ENCODE measurements around the gene ALB.
"Not testable (repeated sequence)": the region's sequence is repeated elsewhere in the genome, so short reads cannot be mapped to it uniquely, and the experiment has no call there.

ALB gene

DNA sequence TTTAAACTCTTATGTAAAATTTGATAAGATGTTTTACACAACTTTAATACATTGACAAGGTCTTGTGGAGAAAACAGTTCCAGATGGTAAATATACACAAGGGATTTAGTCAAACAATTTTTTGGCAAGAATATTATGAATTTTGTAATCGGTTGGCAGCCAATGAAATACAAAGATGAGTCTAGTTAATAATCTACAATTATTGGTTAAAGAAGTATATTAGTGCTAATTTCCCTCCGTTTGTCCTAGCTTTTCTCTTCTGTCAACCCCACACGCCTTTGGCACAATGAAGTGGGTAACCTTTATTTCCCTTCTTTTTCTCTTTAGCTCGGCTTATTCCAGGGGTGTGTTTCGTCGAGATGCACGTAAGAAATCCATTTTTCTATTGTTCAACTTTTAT, at the start of gene ALB:
ALB (plus strand) TSS at position 246 of the 400 bp plus-strand sequence; CDS start at position 287, 41 bp downstream.
- TF ChIP-seq CTCF (conservative IDR thresholded peaks at IDR 0.05; ENCODE audit: low read depth, low read length): no peak
- H3K4me3 ChIP-seq (ENCODE audit: low read length): no peak within 1 kb of the TSS
- no peak for DNase-seq (ENCODE audit: low read depth)

GRCh38 chr4:73357174-73357573, 46.9 kb upstream of the ALB start:
- DNase-seq (ENCODE audit: low read depth); H3K4me3 ChIP-seq (ENCODE audit: low read length): not testable (repeated sequence)

DNA sequence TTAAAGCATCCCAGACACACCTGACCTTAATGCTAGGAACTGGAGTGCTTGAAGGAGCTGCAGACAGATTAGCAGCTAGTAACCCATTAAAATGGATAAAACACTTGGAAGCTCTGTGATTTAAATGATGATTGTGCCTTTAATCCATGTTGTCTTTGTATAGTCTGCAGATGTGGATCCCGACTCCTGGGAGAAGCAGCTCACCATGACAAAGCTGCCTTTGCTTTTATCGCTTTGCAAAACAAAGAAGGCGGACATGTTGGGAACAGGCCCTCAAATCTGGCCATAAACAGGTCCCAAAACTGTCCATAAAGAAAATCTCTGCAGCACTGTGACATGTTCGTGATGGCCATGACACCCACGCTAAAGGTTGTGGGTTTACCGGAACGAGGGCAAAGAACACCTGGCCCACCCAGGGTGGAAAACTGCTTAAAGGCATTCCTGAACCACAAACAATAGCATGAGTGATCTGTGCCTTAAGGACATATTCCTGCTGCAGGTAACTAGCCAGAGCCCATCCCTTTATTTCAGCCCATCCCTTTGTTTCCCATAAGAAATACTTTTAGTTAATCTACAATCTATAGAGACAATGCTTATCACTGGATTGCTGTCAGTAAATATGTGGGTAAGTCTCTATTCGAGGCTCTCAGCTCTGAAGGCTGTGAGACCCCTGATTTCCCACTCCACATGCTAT, 34.4 kb upstream of the ALB start:
- not testable (repeated sequence) for H3K4me3 ChIP-seq (ENCODE audit: low read length); DNase-seq (ENCODE audit: low read depth)

DNA sequence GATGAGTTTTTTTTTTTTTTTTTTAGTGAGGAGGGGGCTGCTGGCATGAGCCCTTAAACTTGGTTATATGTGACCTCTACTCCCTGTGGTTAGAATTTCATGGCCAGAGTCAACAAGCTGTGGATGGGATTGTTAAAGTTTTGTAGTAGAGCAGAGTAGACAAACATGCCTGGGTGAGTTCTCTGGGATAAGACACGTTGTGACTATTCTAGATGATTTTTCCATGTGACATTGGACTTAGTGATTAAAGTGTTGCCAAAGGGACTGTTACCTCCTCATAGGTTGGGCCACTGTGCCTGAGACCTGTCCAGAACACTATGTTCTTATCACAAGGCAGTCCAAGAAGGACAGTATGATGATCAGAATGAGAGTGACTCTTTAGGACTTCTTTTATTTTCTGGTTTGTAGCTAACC, 28.8 kb upstream of the ALB start:
- H3K4me3 ChIP-seq (ENCODE audit: low read length): no peak overlapping the region
- TF ChIP-seq CTCF (conservative IDR thresholded peaks at IDR 0.05; ENCODE audit: low read depth, low read length): no peak
- DNase-seq (ENCODE audit: low read depth): no peak

GRCh38 chr4:73376251-73376650, 27.8 kb upstream of the ALB start:
- H3K4me3 ChIP-seq (ENCODE audit: low read length): no peak overlapping the region
- TF ChIP-seq CTCF (conservative IDR thresholded peaks at IDR 0.05; ENCODE audit: low read depth, low read length): no peak
- DNase-seq (ENCODE audit: low read depth): no peak

DNA sequence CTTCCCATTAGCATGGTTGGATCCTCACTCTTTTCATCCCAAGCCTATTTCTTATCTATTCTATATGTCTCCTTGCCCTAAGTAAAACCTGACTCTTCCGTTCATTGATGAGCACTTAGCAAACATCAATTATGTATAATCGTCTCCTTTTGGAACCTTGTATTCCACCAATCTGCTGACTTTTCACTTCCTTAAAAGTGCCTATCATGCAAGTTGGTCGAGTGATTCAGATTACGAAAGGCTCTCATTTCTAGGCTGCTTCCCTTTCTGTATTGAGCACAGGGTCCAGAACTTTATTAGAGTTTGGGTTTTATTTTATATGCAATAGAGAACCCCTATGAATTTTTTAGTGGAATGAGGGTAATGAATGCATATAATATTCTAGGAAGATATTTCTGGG, 27.1 kb upstream of the ALB start:
- no peak for DNase-seq (ENCODE audit: low read depth)
- no peak for TF ChIP-seq CTCF (conservative IDR thresholded peaks at IDR 0.05; ENCODE audit: low read depth, low read length)
- no peak overlapping the region for H3K4me3 ChIP-seq (ENCODE audit: low read length)

DNA sequence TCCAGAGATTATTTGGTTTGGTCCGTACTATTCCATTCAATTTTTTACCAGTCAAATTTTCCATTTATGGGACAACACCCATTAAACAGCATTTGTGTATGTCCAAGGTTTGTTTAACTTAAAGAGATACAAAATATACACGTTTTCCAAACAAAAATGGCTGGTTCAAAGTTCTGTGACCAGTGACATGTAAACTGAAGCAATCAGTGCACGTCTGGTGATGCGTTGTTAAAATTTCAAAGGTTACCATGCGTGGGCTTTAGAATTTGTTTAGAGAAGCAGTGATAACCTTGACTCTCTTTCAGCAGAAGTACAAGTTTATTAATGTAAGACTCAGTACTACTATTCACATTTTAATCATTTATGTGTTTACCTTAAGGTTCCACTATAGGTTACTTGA, 25.2 kb upstream of the ALB start:
- DNase-seq (ENCODE audit: low read depth): no peak
- H3K4me3 ChIP-seq (ENCODE audit: low read length): no peak overlapping the region
- TF ChIP-seq CTCF (conservative IDR thresholded peaks at IDR 0.05; ENCODE audit: low read depth, low read length): no peak

GRCh38 chr4:73379946-73380345, 24.1 kb upstream of the ALB start:
- no peak for TF ChIP-seq CTCF (conservative IDR thresholded peaks at IDR 0.05; ENCODE audit: low read depth, low read length)
- no peak overlapping the region for H3K4me3 ChIP-seq (ENCODE audit: low read length)
- no peak for DNase-seq (ENCODE audit: low read depth)
